Adrenal gland (tissue), 5 donors: Measurements from ENCODE around the gene ZNF653.

Source experiments
- POLR2A ChIP-seq, 2 donors: fragments of 450-650 bp; IDR thresholded peaks; one replicate each; pipeline ENCODE4 v1.6.1; 2017; ENCODE audit warnings: antibody characterized with exemption in 2 of 2, mild to moderate bottlenecking in 2 of 2, moderate library complexity in 1 of 2
- TF ChIP-seq, protein P1 (sequence below), 6 experiments: fragments of 450-650 bp in 4 of 6; fragments of 200-600 bp in 2 of 6; sonication (generic) in 1 of 6; IDR thresholded peaks; 1 replicate in 5 of 6; 2 replicates in 1 of 6; pipeline versions ENCODE4 v1.5.1 to v1.8.0; 2016 to 2021; ENCODE audit warnings: antibody characterized with exemption in 6 of 6, mild to moderate bottlenecking in 2 of 6, moderate library complexity in 1 of 6
- donor health status: DM: no; HTN: no; CAD: no.

DNA sequence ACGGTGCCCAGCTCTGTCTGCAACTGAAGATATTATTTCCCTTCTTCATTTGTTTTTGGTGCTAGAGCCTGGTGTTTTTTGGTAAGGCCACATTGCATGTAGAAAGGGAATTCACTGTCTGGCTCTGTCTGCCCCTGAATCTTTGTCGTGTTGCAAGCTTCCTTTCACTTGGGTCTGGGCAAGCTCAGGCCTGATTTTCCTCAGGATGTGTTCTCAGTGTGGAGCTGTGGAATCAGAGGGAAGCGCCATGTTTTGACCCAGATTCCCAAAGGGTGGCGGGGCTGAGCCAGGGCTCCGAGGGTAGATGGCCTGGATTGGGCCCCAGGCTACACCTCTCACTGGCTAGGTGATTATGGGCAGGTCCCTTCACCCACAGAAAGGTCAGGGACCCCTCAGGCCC lies 61.6 kb downstream of the ZNF653 start:
- TF ChIP-seq, protein P1, sequence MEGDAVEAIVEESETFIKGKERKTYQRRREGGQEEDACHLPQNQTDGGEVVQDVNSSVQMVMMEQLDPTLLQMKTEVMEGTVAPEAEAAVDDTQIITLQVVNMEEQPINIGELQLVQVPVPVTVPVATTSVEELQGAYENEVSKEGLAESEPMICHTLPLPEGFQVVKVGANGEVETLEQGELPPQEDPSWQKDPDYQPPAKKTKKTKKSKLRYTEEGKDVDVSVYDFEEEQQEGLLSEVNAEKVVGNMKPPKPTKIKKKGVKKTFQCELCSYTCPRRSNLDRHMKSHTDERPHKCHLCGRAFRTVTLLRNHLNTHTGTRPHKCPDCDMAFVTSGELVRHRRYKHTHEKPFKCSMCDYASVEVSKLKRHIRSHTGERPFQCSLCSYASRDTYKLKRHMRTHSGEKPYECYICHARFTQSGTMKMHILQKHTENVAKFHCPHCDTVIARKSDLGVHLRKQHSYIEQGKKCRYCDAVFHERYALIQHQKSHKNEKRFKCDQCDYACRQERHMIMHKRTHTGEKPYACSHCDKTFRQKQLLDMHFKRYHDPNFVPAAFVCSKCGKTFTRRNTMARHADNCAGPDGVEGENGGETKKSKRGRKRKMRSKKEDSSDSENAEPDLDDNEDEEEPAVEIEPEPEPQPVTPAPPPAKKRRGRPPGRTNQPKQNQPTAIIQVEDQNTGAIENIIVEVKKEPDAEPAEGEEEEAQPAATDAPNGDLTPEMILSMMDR (IDR thresholded peaks at IDR 0.05) = no peak
- no peak for TF ChIP-seq POLR2A (IDR thresholded peaks at IDR 0.05)
